GM12872 (cell line): ENCODE data around the gene SHC3.

Experiments
- CTCF ChIP-seq: IDR thresholded peaks from 3 replicates; pipeline ENCODE4 v1.5.1; 2011; ENCODE audit warnings: low read depth, mild to moderate bottlenecking, low read length, moderate library complexity; ENCODE audit not compliant: insufficient read depth

The SHC3 gene

GRCh38 chr9:89065921-89066320 is 112.7 kb downstream of the SHC3 start:
- TF ChIP-seq CTCF, result no peak

GRCh38 chr9:89060790-89061189 is 117.8 kb downstream of the SHC3 start:
- TF ChIP-seq CTCF, result no peak

GRCh38 chr9:89059925-89060506 is 118.6 kb downstream of the SHC3 start:
- TF ChIP-seq CTCF, result no peak

- no peak for TF ChIP-seq CTCF
Observed at GRCh38 chr9:89058906-89059305, 119.7 kb downstream of the SHC3 start.

- TF ChIP-seq CTCF, result no peak
Observed at GRCh38 chr9:89054865-89055495, 123.6 kb downstream of the SHC3 start.

- no peak for TF ChIP-seq CTCF
Observed at GRCh38 chr9:89053301-89053700, 125.3 kb downstream of the SHC3 start.

GRCh38 chr9:89052470-89053097 is 126.0 kb downstream of the SHC3 start:
- TF ChIP-seq CTCF, result no peak
